ENCODE measurements around the gene HLCS.

- no peak for TF ChIP-seq CTCF (IDR thresholded peaks at IDR 0.05; ENCODE audit: insufficient read depth, low read length, poor library complexity, severe bottlenecking)
- TF ChIP-seq EZH2phosphoT487 (conservative IDR thresholded peaks at IDR 0.05; ENCODE audit: low read length) = no peak
Observed at GRCh38 chr21:36811762-36812161, 154.7 kb downstream of the HLCS start.

All from SU-DHL-6 (cell line).